KMS-11 (cell line): ENCODE data around the gene STAG1.

Experiments used
- H2AFZ ChIP-seq: fragments of 200-600 bp; sonication (generic); 2 replicates; pipeline ENCODE4 v1.6.1; 2016; ENCODE audit warnings: antibody characterized with exemption, mixed run types, low read depth
- H3K27ac ChIP-seq: fragments of 200-600 bp; sonication (generic); 2 replicates; pipeline ENCODE4 v1.6.1; 2016; ENCODE audit warnings: mild to moderate bottlenecking, mixed run types
- H3K27me3 ChIP-seq: fragments of 200-600 bp; sonication (generic); 2 replicates; pipeline ENCODE4 v1.6.1; 2017; ENCODE audit warnings: mild to moderate bottlenecking, low read depth, mixed run types, moderate library complexity; ENCODE audit not compliant: insufficient read depth
- H3K36me3 ChIP-seq: fragments of 200-600 bp; sonication (generic); 2 replicates; pipeline ENCODE4 v1.6.1; 2017; ENCODE audit warnings: mild to moderate bottlenecking, mixed run types; ENCODE audit not compliant: insufficient read depth
- H3K4me1 ChIP-seq: fragments of 200-600 bp; sonication (generic); 2 replicates; pipeline ENCODE4 v1.6.1; 2016; ENCODE audit warnings: mild to moderate bottlenecking, low read depth, mixed run types; ENCODE audit not compliant: poor library complexity, severe bottlenecking
- H3K4me2 ChIP-seq: fragments of 200-600 bp; sonication (generic); 2 replicates; pipeline ENCODE4 v1.7.0; 2016; ENCODE audit warnings: mild to moderate bottlenecking, mixed run types
- H3K4me3 ChIP-seq: fragments of 200-600 bp; sonication (generic); IDR thresholded peaks from 2 replicates; pipeline ENCODE4 v1.6.1; 2017; ENCODE audit warnings: low read depth, low read length, mixed read lengths; ENCODE audit not compliant: insufficient read depth
- H3K79me2 ChIP-seq: fragments of 200-600 bp; sonication (generic); 2 replicates; pipeline ENCODE4 v1.6.1; 2016; ENCODE audit warnings: low read depth, mixed run types; ENCODE audit not compliant: insufficient read depth
- H3K9ac ChIP-seq: fragments of 200-600 bp; sonication (generic); 2 replicates; pipeline ENCODE4 v1.6.1; 2016; ENCODE audit warnings: mild to moderate bottlenecking, mixed run types
- H4K20me1 ChIP-seq: fragments of 200-600 bp; sonication (generic); 2 replicates; pipeline ENCODE4 v1.6.1; 2016; ENCODE audit warnings: mild to moderate bottlenecking, mixed run types; ENCODE audit not compliant: insufficient read depth
- CTCF ChIP-seq: fragments of 200-600 bp; sonication (generic); conservative IDR thresholded peaks from 2 replicates; pipeline ENCODE4 v1.6.1; 2017; ENCODE audit warnings: low read depth, mild to moderate bottlenecking, antibody characterized with exemption, low read length, moderate library complexity, mixed read lengths

The STAG1 gene

GRCh38 chr3:136642711-136643110 lies 109.5 kb downstream of the STAG1 start:
- peaks cover 98% of the 10 kb centered on the region for H3K79me2 ChIP-seq
- TF ChIP-seq CTCF, result no peak
- H3K4me3 ChIP-seq, result no peak overlapping the region
- H3K4me2 ChIP-seq, result no peak overlapping the region
- no peaks in the 10 kb centered on the region for H3K4me1 ChIP-seq
- no peaks in the 10 kb centered on the region for H3K27me3 ChIP-seq
- H4K20me1 ChIP-seq, result 0 out of 2 replicates have a peak, but pooled peaks cover 9% of the 10 kb centered on the region
- no peak overlapping the region for H2AFZ ChIP-seq
- H3K9ac ChIP-seq, result no peak overlapping the region
- H3K36me3 ChIP-seq, result no peaks in the 10 kb centered on the region
- no peak overlapping the region for H3K27ac ChIP-seq

- Histone ChIP-seq H3K79me2 (peaks cover 100% of the 10 kb centered on the region), H2AFZ (no peak overlapping the region), H3K4me3 (no peak overlapping the region), H3K36me3 (no peaks in the 10 kb centered on the region), H3K27ac (no peak overlapping the region), H3K4me2 (no peak overlapping the region), H3K4me1 (no peaks in the 10 kb centered on the region), H4K20me1 (0 out of 2 replicates have a peak, but pooled peaks cover 9% of the 10 kb centered on the region), H3K9ac (no peak overlapping the region), H3K27me3 (no peaks in the 10 kb centered on the region)
- no peak for TF ChIP-seq CTCF
These were observed 113.1 kb downstream of the STAG1 start for GRCh38 chr3:136639069-136639468.

- Histone ChIP-seq H3K9ac (no peak overlapping the region), H3K27me3 (no peaks in the 10 kb centered on the region), H3K4me3 (no peak overlapping the region), H3K4me1 (peaks cover 8% of the 10 kb centered on the region), H3K36me3 (no peaks in the 10 kb centered on the region), H3K79me2 (peaks cover 95% of the 10 kb centered on the region), H4K20me1 (0 out of 2 replicates have a peak, but pooled peaks cover 9% of the 10 kb centered on the region), H3K4me2 (no peak overlapping the region), H3K27ac (no peak overlapping the region), H2AFZ (no peak overlapping the region)
- no peak for TF ChIP-seq CTCF
These were observed 115.0 kb downstream of the STAG1 start for GRCh38 chr3:136637176-136637575.

GRCh38 chr3:136634821-136635220 lies 117.4 kb downstream of the STAG1 start:
- TF ChIP-seq CTCF, result no peak
- H4K20me1 ChIP-seq, result no peaks in the 10 kb centered on the region
- H3K27ac ChIP-seq, result no peak overlapping the region
- no peaks in the 10 kb centered on the region for H3K36me3 ChIP-seq
- H3K4me1 ChIP-seq, result peaks cover 8% of the 10 kb centered on the region
- H3K9ac ChIP-seq, result no peak overlapping the region
- no peak overlapping the region for H2AFZ ChIP-seq
- H3K79me2 ChIP-seq, result peaks cover 95% of the 10 kb centered on the region
- H3K27me3 ChIP-seq, result no peaks in the 10 kb centered on the region
- H3K4me3 ChIP-seq, result no peak overlapping the region
- H3K4me2 ChIP-seq, result no peak overlapping the region
